ENCODE data around the gene CCDC24.

DNA sequence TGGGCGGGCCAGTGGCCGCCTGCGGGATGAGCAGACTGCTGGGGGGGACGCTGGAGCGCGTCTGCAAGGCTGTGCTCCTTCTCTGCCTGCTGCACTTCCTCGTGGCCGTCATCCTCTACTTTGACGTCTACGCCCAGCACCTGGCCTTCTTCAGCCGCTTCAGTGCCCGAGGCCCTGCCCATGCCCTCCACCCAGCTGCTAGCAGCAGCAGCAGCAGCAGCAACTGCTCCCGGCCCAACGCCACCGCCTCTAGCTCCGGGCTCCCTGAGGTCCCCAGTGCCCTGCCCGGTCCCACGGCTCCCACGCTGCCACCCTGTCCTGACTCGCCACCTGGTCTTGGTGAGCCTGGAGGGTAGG lies 10.3 kb upstream of the CCDC24 start:
- TF ChIP-seq, protein P1, sequence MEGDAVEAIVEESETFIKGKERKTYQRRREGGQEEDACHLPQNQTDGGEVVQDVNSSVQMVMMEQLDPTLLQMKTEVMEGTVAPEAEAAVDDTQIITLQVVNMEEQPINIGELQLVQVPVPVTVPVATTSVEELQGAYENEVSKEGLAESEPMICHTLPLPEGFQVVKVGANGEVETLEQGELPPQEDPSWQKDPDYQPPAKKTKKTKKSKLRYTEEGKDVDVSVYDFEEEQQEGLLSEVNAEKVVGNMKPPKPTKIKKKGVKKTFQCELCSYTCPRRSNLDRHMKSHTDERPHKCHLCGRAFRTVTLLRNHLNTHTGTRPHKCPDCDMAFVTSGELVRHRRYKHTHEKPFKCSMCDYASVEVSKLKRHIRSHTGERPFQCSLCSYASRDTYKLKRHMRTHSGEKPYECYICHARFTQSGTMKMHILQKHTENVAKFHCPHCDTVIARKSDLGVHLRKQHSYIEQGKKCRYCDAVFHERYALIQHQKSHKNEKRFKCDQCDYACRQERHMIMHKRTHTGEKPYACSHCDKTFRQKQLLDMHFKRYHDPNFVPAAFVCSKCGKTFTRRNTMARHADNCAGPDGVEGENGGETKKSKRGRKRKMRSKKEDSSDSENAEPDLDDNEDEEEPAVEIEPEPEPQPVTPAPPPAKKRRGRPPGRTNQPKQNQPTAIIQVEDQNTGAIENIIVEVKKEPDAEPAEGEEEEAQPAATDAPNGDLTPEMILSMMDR (IDR thresholded peaks at IDR 0.05), result no peak
- TF ChIP-seq POLR2A (IDR thresholded peaks at IDR 0.05), result no peak
